Esophagus (tissue), 2 donors: ENCODE results near the gene ZNF705A. TPM values are rescaled to one million over a fixed set of nuclear protein-coding genes. Genes with fewer than 3 reads are reported as not detected.
"Not testable (repeated sequence)": the region's sequence is repeated elsewhere in the genome, so short reads cannot be mapped to it uniquely, and the experiment has no call there.

Experiments used
- H3K27ac ChIP-seq, 2 donors: one replicate each; pipeline ENCODE4 v1.5.1; 2013; ENCODE audit warnings: low read depth in 2 of 2, mild to moderate bottlenecking in 2 of 2, inconsistent platforms in 1 of 2, low read length in 1 of 2, moderate library complexity in 1 of 2
- H3K27me3 ChIP-seq, 2 donors: one replicate each; pipeline ENCODE4 v1.6.1; 2013; ENCODE audit warnings: low read length in 2 of 2, control low read depth in 1 of 2, mild to moderate bottlenecking in 1 of 2; ENCODE audit not compliant: insufficient read depth in 2 of 2, control insufficient read depth in 1 of 2
- H3K36me3 ChIP-seq, 2 donors: one replicate each; pipeline ENCODE4 v1.6.1; 2013; ENCODE audit warnings: low read length in 1 of 2; ENCODE audit not compliant: control insufficient read depth in 2 of 2, insufficient read depth in 2 of 2
- H3K4me1 ChIP-seq, 2 donors: one replicate each; pipeline ENCODE4 v1.6.1; 2013; ENCODE audit warnings: low read length in 1 of 2; ENCODE audit not compliant: control insufficient read depth in 2 of 2, insufficient read depth in 2 of 2
- H3K4me3 ChIP-seq, 2 donors: one replicate each; pipeline ENCODE4 v1.5.1; 2013; ENCODE audit warnings: low read length in 2 of 2, mild to moderate bottlenecking in 2 of 2, low read depth in 1 of 2, moderate library complexity in 1 of 2
- H3K9me3 ChIP-seq, 2 donors: one replicate each; pipeline ENCODE4 v1.6.1; 2013; ENCODE audit warnings: mild to moderate bottlenecking in 2 of 2, low read depth in 1 of 2, low read length in 1 of 2, moderate library complexity in 1 of 2; ENCODE audit not compliant: control insufficient read depth in 2 of 2, insufficient read depth in 1 of 2
- WGBS, 2 donors: extraction: QIAGEN DNeasy Blood & Tissue Kit; methylation state at CpG; one replicate each; pipeline ENCODE4 v1.1.7; 2013; 5-methylcytosine and 5-hydroxymethylcytosine counted together
- polyA plus RNA-seq, 2 donors: library from polyadenylated mRNA; stranded (reverse); fragments of 200-250 nt; gene quantifications; one replicate each; pipeline ENCODE4 v1.2.3, GENCODE V29; 2013
- donor health status: healthy with polysubstance abuse.
- donor health status: Bipolar disorder and iron deficiency.

Gene ZNF705A
- polyA plus RNA-seq: not detected

DNA sequence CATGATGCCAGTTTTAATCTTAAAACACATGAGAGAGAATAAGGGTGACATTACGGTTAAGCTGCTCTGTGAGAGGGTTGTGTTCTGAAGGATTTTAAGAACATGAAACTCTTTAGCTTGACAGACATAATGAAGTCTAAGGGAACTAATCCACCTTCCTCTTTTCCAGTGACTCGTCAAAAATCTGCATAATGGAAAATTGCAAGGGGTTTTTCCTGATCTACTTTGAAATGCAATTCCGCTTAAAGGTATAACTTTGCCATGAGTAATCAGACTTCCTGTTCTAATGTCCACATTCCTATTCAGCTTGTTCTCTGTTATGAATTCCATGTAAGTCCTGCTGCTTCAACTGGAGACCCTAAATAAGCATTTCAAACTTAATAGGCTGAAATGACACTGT lies at the start of gene ZNF705A:
Gene ZNF705A (plus strand): TSS at position 171 of the 400 bp plus-strand sequence. CDS start 15,611 bp downstream, outside the sequence.
- Histone ChIP-seq H3K9me3 (no peaks in the 10 kb centered on the region), H3K27me3 (peaks cover 0 to 2% of the 10 kb centered on the region in 2 donors), H3K4me1 (no peaks in the 10 kb centered on the region), H3K27ac (no peak within 1 kb of the TSS), H3K4me3 (no peak within 1 kb of the TSS), H3K36me3 (no peaks in the 10 kb centered on the region)
- 59% methylated on average over 3 of the region's 3 CpGs for WGBS, 2 donors

DNA sequence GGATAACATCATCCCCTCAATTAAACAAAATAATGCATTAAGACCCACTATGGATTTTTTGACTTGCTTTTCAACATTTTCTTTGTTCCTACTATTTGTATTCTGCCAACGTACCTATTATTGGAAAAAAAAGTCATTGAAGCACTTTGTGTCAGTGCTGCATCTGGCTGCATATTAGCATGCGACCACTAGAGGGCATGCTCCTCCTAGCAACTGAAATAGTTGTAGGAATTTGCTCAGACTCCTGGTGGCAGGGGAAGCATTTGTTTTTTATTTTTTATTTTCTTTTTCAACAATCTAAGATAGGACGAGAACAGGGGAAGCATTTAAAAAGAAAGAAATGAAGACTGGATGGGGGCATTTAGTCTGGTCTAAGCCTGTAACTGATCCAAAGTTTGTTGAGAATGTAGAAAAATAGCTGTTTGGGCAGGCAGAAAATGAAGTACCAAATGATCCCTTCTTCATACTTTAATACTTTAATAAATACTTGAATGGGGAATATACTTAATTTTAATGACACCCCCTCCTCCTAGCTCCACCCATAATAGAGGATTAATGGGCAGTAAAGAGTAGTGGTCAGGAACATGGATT lies 47.9 kb upstream of the ZNF705A start:
- 1 to 3% methylated on average over 3 of the region's 3 CpGs for WGBS, 2 donors
- Histone ChIP-seq H3K9me3 (no peaks in the 10 kb centered on the region), H3K27ac (no peak overlapping the region), H3K27me3 (no peaks in the 10 kb centered on the region), H3K4me1 (no peaks in the 10 kb centered on the region), H3K36me3 (no peaks in the 10 kb centered on the region), H3K4me3 (no peak overlapping the region)

- WGBS, 2 donors: 93 to 96% methylated on average over 4 of the region's 4 CpGs
- not testable (repeated sequence) for H3K27me3 ChIP-seq, H3K4me1 ChIP-seq, H3K27ac ChIP-seq, H3K36me3 ChIP-seq, H3K9me3 ChIP-seq, H3K4me3 ChIP-seq
These were observed 43.7 kb upstream of the ZNF705A start for GRCh38 chr12:8113117-8113516.

DNA sequence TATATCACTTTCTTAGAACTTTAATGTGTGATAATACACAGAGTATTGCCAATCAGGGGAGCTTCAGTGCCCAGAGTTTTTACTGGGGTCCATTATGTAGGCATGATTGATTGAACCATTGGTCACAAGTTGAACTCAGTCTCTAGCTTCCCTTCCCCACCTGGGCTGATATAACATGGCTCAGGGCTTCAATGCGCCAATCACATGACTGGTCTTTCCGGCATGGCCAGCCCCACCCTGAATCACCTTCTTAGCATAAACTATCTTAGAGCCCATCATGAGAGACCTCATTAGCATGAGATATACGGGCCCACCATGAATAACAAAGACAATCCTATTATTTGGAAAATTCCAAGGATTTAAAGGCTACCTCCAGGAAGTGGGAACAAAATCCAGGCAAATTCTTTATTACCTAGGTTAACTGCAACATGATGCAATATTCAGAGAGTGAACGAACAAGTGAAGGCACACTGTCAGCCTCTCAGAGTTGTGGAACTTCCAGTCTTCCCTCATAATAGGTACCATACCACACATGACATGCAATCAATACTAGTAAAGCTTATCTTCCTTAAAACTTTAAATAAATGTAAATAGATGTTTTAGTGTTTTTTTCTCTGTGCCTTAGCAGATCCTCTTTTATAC lies 36.6 kb upstream of the ZNF705A start:
- Histone ChIP-seq H3K9me3 (no peaks in the 10 kb centered on the region), H3K4me3 (no peak overlapping the region), H3K27ac (no peak overlapping the region), H3K27me3 (no peaks in the 10 kb centered on the region), H3K36me3 (no peaks in the 10 kb centered on the region), H3K4me1 (no peaks in the 10 kb centered on the region)
- WGBS, 2 donors: 89 to 90% methylated on average over 4 of the region's 4 CpGs

DNA sequence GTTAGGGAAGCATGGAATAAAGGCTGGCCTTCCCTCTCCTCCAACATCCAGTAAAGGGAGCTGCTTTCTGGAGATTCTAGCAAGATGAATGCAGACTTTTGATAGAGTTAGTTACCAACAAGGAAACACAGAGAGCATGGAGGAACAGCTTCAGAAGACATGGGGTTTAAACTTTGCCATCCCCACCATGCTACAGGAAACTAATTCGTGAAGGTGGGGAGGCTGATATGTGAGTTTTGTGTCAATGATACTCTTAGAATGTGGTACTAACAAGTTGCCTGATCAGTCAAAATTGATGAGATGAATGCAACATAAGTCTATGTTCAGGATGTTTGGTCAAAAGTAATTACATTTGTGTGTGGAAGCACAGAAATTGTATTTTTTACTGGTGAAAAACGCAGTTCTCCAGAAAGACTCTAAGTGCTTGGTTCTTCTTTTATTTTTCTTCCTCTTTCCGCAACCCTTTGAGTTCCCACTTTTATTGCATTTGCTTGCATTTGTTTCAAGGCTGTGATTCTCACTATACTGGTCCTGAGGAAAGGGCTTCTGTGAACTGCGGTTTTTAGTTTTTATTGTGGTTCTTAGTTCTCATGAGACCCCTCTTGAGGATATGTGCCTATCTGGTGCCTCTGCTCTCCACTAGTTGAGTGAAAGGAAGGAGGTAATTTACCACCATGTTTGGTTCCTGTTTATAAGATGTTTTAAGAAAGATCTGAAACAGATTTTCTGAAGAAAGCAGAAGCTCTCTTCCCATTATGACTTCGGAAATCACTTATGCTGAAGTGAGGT lies 33.5 kb upstream of the ZNF705A start, which contains the start of gene CLEC4A:
Gene CLEC4A (plus strand): TSS at position 494 of the 789 bp plus-strand sequence. CDS start 262 bp downstream, at position 756.
- Histone ChIP-seq H3K4me1 (no peaks in the 10 kb centered on the region), H3K4me3 (no peak within 1 kb of the TSS), H3K36me3 (no peaks in the 10 kb centered on the region), H3K27me3 (no peaks in the 10 kb centered on the region), H3K27ac (no peak within 1 kb of the TSS), H3K9me3 (no peaks in the 10 kb centered on the region)
- 72 to 84% methylated on average over 5 of the region's 5 CpGs for WGBS, 2 donors

DNA sequence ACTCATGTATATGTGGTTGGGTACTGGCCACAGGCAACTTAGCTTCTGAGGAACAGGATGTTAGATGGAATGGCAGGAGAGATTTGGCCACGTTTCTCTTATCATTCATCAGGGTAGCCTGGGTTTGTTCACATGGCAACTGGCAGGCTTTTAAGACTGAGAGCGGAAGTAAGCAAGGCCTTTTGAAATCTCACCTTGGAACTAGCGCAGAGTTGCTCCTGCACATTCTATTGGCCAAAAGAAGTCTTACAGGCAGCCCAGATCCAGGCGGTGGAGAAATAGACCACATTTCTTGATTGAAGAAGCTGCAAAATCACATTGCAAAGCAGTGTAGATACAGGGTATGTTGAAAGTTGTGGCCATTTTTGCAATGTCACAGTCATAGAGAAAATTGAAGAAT lies 29.7 kb upstream of the ZNF705A start:
- 68 to 72% methylated on average over 4 of the region's 4 CpGs for WGBS, 2 donors

GRCh38 chr12:8133636-8134397 lies 23.0 kb upstream of the ZNF705A start:
- H3K4me1 ChIP-seq, H3K36me3 ChIP-seq, H3K9me3 ChIP-seq, H3K4me3 ChIP-seq, H3K27me3 ChIP-seq, H3K27ac ChIP-seq: not testable (repeated sequence)
- WGBS, 2 donors: 92 to 93% methylated on average over 15 to 16 of the region's 18 CpGs

More for the DNA sequence above, 29.7 kb upstream of the ZNF705A start:
- H3K36me3 ChIP-seq: no peaks in the 10 kb centered on the region
- no peaks in the 10 kb centered on the region for H3K9me3 ChIP-seq
- no peak overlapping the region for H3K27ac ChIP-seq
- no peaks in the 10 kb centered on the region for H3K4me1 ChIP-seq
- no peak overlapping the region for H3K4me3 ChIP-seq
- no peaks in the 10 kb centered on the region for H3K27me3 ChIP-seq

- H3K4me1 ChIP-seq, H3K27me3 ChIP-seq, H3K9me3 ChIP-seq, H3K4me3 ChIP-seq, H3K36me3 ChIP-seq, H3K27ac ChIP-seq: not testable (repeated sequence)
- 95 to 96% methylated on average over 23 of the region's 23 CpGs for WGBS, 2 donors
These were observed 22.4 kb upstream of the ZNF705A start for GRCh38 chr12:8134398-8134930.

GRCh38 chr12:8141647-8142046 lies 15.2 kb upstream of the ZNF705A start:
- not testable (repeated sequence) for H3K4me3 ChIP-seq, H3K27me3 ChIP-seq, H3K27ac ChIP-seq, H3K4me1 ChIP-seq, H3K36me3 ChIP-seq, H3K9me3 ChIP-seq
- WGBS, 2 donors: 76 to 77% methylated on average over 8 of the region's 8 CpGs
